ENCODE measurements around the gene NEK2. TPM values are rescaled to one million over a fixed set of nuclear protein-coding genes. Genes with fewer than 3 reads are reported as not detected.
"Not testable (repeated sequence)": the region's sequence is repeated elsewhere in the genome, so short reads cannot be mapped to it uniquely, and the experiment has no call there.

NEK2 gene
- total and polyA plus RNA-seq, 7 experiments from 2014 or later, result 0.11 to 26.5 (median 0.22) TPM; not detected in 2

DNA sequence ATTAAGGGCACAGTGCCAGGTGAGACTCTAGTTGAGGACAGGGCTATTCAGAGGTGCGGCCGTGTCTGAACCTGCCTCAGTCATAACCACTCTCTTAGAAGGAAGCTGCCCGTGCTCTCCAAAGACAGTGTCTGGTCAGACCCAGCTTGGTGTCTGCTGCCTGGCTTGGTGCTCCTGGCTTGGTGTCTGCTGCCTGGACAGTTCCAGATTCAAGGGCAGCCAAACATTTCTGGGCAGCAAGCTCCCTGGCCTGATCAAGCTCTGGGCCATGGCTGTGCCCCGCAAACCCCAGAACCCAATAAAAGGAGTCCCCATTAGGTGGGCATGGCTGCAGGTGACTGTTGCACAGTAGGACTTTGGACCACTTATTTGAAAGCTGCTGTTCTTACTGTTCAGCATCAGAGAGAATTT lies 27.7 kb downstream of the NEK2 start:
- H3K27ac Mint-ChIP-seq, result no peak overlapping the region
- H3K27me3 Mint-ChIP-seq, result peaks cover 0 to 21% (median 0%) of the 10 kb centered on the region in 5 donors
- ChIA-PET POLR2A (no interaction called here), CTCF (interaction anchor here (0.6 to 0.9 kb wide), 3 partner anchors 29 to 1242 kb away, joined by 3 to 4 read pairs (median 3); no protein-coding TSS in a partner anchor)
- no peak overlapping the region for H3K4me3 ChIP-seq (ENCODE audit: low read length)
- intact Hi-C loops (cut with micrococcal nuclease), result no loop called here
- H3K4me1 ChIP-seq (ENCODE audit: control insufficient read depth in 2 of 2, insufficient read depth in 2 of 2, low read length in 2 of 2), result no peaks in the 10 kb centered on the region
- no peak overlapping the region for H3K27ac ChIP-seq (ENCODE audit: low read depth, low read length)
- no peaks in the 10 kb centered on the region for H3K9me3 ChIP-seq (ENCODE audit: control insufficient read depth in 2 of 3, low read length in 3 of 3)
- no peaks in the 10 kb centered on the region for H3K36me3 ChIP-seq (ENCODE audit: control insufficient read depth in 2 of 3, insufficient read depth in 3 of 3, low read length in 3 of 3)
- peaks cover 0 to 2% (median 0%) of the 10 kb centered on the region in 11 donors for H3K9me3 Mint-ChIP-seq
- no peak overlapping the region for H3K4me3 Mint-ChIP-seq
- peaks cover 6 to 12% (median 10%) of the 10 kb centered on the region in 7 donors for H3K4me1 Mint-ChIP-seq
- DNase-seq (no peak), ATAC-seq (no peak)
- no peaks in the 10 kb centered on the region for H3K27me3 ChIP-seq (ENCODE audit: control insufficient read depth in 2 of 2, insufficient read depth in 2 of 2, low read length in 2 of 2)
- no peaks in the 10 kb centered on the region for H3K36me3 Mint-ChIP-seq

DNA sequence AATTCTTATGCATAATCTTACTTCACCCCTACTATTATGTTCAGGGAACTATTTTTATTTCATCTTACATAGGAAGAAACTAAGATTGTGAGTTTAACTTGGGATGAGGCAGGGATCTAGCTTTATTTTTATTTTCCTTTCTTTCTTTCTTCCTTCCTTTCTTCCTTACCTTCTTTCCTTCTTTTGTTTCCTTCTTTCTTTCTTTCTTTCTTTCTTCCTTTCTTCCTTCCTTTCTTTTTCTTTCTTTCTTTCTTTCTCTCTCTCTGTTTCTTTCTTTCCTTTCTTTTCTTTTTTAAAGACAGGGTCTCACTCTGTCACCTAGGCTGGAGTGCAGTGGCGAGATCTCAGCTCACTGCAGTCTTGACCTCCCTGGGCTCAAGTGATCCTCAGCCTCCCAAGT lies 28.9 kb downstream of the NEK2 start:
- ChIA-PET POLR2A (no interaction called here), CTCF (interaction anchor here (0.9 kb wide), 2 partner anchors 30 to 134 kb away, joined by 3 to 4 read pairs; no protein-coding TSS in a partner anchor)
- Histone ChIP-seq H3K36me3 (ENCODE audit: control insufficient read depth in 2 of 3, insufficient read depth in 3 of 3, low read length in 3 of 3) (no peaks in the 10 kb centered on the region), H3K4me3 (ENCODE audit: low read length) (no peak overlapping the region), H3K27ac (ENCODE audit: low read depth, low read length) (no peak overlapping the region), H3K9me3 (ENCODE audit: control insufficient read depth in 2 of 3, low read length in 3 of 3) (no peaks in the 10 kb centered on the region), H3K4me1 (ENCODE audit: control insufficient read depth in 2 of 2, insufficient read depth in 2 of 2, low read length in 2 of 2) (no peaks in the 10 kb centered on the region), H3K27me3 (ENCODE audit: control insufficient read depth in 2 of 2, insufficient read depth in 2 of 2, low read length in 2 of 2) (no peaks in the 10 kb centered on the region)
- intact Hi-C loops (cut with micrococcal nuclease), result no loop called here
- Mint-ChIP-seq H3K4me1 (peaks cover 6 to 12% (median 12%) of the 10 kb centered on the region in 7 donors), H3K9me3 (peaks cover 0 to 2% (median 0%) of the 10 kb centered on the region in 11 donors), H3K4me3 (no peak overlapping the region), H3K27ac (no peak overlapping the region), H3K27me3 (peaks cover 0 to 25% (median 0%) of the 10 kb centered on the region in 5 donors), H3K36me3 (no peaks in the 10 kb centered on the region)
- ATAC-seq, result no peak
- DNase-seq, result no peak

DNA sequence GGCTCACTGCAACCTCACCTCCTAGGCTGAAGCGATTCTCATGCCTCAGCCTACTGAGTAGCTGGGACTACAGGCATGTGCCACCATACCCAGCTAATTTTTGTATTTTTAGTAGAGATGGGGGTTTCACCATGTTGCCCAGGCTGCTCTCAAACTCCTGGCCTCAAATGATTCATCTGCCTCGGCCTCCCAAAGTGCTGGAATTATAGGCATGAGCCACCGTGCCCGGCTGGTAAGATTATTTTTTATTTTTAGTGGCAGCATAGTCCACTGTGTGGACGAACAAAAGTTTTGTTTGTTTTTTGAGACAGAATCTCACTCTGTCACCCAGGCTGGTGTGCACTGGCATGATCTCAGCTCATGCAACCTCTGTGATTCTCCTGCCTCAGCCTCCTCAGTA lies 29.8 kb downstream of the NEK2 start:
- H3K9me3 ChIP-seq (ENCODE audit: control insufficient read depth in 2 of 3, low read length in 3 of 3); H3K9me3 Mint-ChIP-seq; ATAC-seq; H3K27ac ChIP-seq (ENCODE audit: low read depth, low read length); H3K4me3 Mint-ChIP-seq; H3K36me3 ChIP-seq (ENCODE audit: control insufficient read depth in 2 of 3, insufficient read depth in 3 of 3, low read length in 3 of 3); H3K36me3 Mint-ChIP-seq; CTCF ChIA-PET; H3K4me3 ChIP-seq (ENCODE audit: low read length); POLR2A ChIA-PET; DNase-seq; H3K4me1 ChIP-seq (ENCODE audit: control insufficient read depth in 2 of 2, insufficient read depth in 2 of 2, low read length in 2 of 2); H3K27me3 ChIP-seq (ENCODE audit: control insufficient read depth in 2 of 2, insufficient read depth in 2 of 2, low read length in 2 of 2); intact Hi-C loops (cut with micrococcal nuclease); H3K27ac Mint-ChIP-seq: not testable (repeated sequence)
- H3K4me1 Mint-ChIP-seq, result peaks cover 6 to 12% (median 12%) of the 10 kb centered on the region in 7 donors
- peaks cover 0 to 20% (median 0%) of the 10 kb centered on the region in 5 donors for H3K27me3 Mint-ChIP-seq

DNA sequence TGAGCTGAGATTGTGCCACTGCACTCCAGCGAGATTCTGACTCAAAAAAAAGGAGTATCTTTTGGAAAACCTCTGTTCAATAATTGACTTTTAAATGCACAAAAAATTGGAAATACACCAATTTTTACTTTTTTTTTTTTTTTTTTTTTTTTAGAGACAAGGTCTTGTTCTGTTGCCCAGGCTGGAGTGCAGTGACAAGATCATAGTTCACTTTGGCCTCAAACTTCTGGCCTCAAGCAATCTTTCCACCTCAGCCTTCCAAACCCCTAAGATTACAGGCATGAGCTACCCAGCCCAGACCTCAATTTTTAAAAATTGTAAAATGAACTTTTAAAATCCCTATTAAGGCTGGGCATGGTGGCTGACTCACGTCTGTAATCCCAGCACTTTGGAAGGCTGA lies 30.8 kb downstream of the NEK2 start:
- ChIA-PET POLR2A (no interaction called here), CTCF (no interaction called here)
- Mint-ChIP-seq H3K36me3 (no peaks in the 10 kb centered on the region), H3K9me3 (no peaks in the 10 kb centered on the region), H3K4me3 (no peak overlapping the region), H3K27ac (no peak overlapping the region), H3K27me3 (peaks cover 0 to 20% (median 0%) of the 10 kb centered on the region in 5 donors), H3K4me1 (peaks cover 6 to 12% (median 12%) of the 10 kb centered on the region in 7 donors)
- intact Hi-C loops (cut with micrococcal nuclease), result no loop called here
- Histone ChIP-seq H3K9me3 (ENCODE audit: control insufficient read depth in 2 of 3, low read length in 3 of 3) (no peaks in the 10 kb centered on the region), H3K4me1 (ENCODE audit: control insufficient read depth in 2 of 2, insufficient read depth in 2 of 2, low read length in 2 of 2) (no peaks in the 10 kb centered on the region), H3K27me3 (ENCODE audit: control insufficient read depth in 2 of 2, insufficient read depth in 2 of 2, low read length in 2 of 2) (no peaks in the 10 kb centered on the region), H3K4me3 (ENCODE audit: low read length) (no peak overlapping the region), H3K27ac (ENCODE audit: low read depth, low read length) (no peak overlapping the region), H3K36me3 (ENCODE audit: control insufficient read depth in 2 of 3, insufficient read depth in 3 of 3, low read length in 3 of 3) (no peaks in the 10 kb centered on the region)
- ATAC-seq, result no peak
- no peak for DNase-seq

DNA sequence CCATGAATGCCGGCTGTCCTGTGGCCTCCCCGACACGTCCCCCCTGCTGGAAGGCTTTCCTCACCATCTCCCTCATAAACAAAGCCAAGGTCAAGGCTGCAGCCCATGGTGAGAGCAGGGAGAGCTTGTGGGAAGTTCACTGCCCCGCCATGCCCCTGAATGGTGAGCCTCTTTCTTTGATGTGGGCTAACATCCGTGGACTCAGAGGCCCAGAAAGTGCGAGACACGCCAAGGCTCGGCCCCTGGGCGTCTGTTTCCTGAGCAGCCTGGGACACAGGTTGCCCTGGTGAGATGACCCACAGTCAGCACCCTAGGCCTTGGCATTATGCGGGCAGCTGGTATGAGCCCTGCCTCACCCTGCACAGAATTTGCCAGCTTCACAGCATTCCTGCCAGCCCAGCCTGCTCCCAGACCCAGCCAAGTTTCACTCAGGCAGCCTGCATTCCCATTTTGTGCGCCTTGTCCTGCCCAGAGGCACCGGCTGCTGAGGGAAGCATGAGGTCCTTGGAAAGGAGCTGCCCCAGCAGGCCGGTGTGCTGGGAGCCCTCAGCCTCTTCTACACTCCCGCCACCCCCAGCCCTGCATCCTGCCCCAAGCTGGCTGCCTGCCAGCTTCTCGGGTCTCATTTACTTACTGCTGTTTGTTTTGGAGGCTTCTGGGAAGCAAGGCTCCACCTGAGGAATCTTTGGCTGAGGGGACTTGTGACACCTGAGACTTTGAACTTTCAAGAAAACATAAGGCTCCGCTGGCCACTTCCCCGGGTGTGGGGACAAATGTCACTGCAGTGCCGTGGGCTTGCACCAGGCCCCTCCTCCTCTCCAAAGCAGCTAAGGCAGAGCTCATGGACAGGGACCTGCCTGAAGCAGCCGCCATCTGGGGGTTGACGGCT lies 31.9 kb downstream of the NEK2 start:
- H3K27me3 Mint-ChIP-seq, result peaks cover 0 to 20% (median 0%) of the 10 kb centered on the region in 5 donors
- no peaks in the 10 kb centered on the region for H3K27me3 ChIP-seq (ENCODE audit: control insufficient read depth in 2 of 2, insufficient read depth in 2 of 2, low read length in 2 of 2)
- H3K4me3 Mint-ChIP-seq, result peak overlapping the region in 8 of 10 donors; percentile 25 to 73 (median 33)
- no peaks in the 10 kb centered on the region for H3K9me3 Mint-ChIP-seq
- peaks cover 6 to 12% (median 12%) of the 10 kb centered on the region in 7 donors for H3K4me1 Mint-ChIP-seq
- no peak overlapping the region for H3K27ac ChIP-seq (ENCODE audit: low read depth, low read length)
- H3K27ac Mint-ChIP-seq, result peak overlapping the region in 1 of 9 donors; percentile 59
- POLR2A ChIA-PET, result interaction anchor here (1.2 kb wide), 1 partner anchor 10 kb away, joined by 3 read pairs; no protein-coding TSS in a partner anchor
- intact Hi-C loops (cut with micrococcal nuclease), result no loop called here
- no peaks in the 10 kb centered on the region for H3K9me3 ChIP-seq (ENCODE audit: control insufficient read depth in 2 of 3, low read length in 3 of 3)
- no peak overlapping the region for H3K4me3 ChIP-seq (ENCODE audit: low read length)
- ATAC-seq (peak; percentile 36), DNase-seq (peak in 6 of 9 donors; percentile 18 to 52 (median 35))
- H3K36me3 ChIP-seq (ENCODE audit: control insufficient read depth in 2 of 3, insufficient read depth in 3 of 3, low read length in 3 of 3), result no peaks in the 10 kb centered on the region
- no peaks in the 10 kb centered on the region for H3K4me1 ChIP-seq (ENCODE audit: control insufficient read depth in 2 of 2, insufficient read depth in 2 of 2, low read length in 2 of 2)
- CTCF ChIA-PET, result interaction anchor here (0.6 to 1.9 kb wide), 4 partner anchors 10 to 700 kb away, joined by 3 to 4 read pairs (median 4); no protein-coding TSS in a partner anchor
- H3K36me3 Mint-ChIP-seq, result no peaks in the 10 kb centered on the region

DNA sequence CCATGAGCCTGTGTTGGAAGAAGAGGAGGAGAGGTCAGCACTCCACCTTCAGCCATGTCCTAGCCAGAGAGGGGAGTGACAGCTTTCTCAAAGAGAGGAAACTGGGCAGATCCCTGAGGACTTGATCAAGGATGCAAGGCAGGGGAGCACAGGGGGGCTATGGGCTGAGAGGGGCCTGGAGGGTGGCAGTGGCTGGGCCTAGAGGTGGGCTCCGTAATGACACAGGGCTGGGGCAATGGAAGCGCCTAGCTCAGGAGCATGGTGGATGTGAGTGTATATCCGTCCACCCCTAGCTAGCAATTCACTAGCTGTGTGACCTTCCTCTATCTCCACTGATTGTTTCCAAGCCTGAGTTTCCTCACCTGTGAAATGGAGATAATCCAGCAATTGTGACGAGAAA lies 32.6 kb downstream of the NEK2 start:
- Mint-ChIP-seq H3K4me3 (peak overlapping the region in 1 of 10 donors; percentile 35), H3K4me1 (peaks cover 6 to 12% (median 12%) of the 10 kb centered on the region in 7 donors), H3K36me3 (no peaks in the 10 kb centered on the region), H3K27ac (peak overlapping the region in 1 of 9 donors; percentile 56), H3K9me3 (no peaks in the 10 kb centered on the region), H3K27me3 (peaks cover 0 to 20% (median 0%) of the 10 kb centered on the region in 5 donors)
- H3K36me3 ChIP-seq (ENCODE audit: control insufficient read depth in 2 of 3, insufficient read depth in 3 of 3, low read length in 3 of 3), result no peaks in the 10 kb centered on the region
- peak in 1 of 9 donors; percentile 10 for DNase-seq
- ChIA-PET CTCF (interaction anchor here (0.6 to 1.9 kb wide), 4 partner anchors 10 to 701 kb away, joined by 3 to 4 read pairs (median 4); no protein-coding TSS in a partner anchor), POLR2A (interaction anchor here (1.2 kb wide), 1 partner anchor 9 kb away, joined by 3 read pairs; no protein-coding TSS in a partner anchor)
- intact Hi-C loops (cut with micrococcal nuclease), result no loop called here
- H3K27ac ChIP-seq (ENCODE audit: low read depth, low read length), result no peak overlapping the region
- no peaks in the 10 kb centered on the region for H3K27me3 ChIP-seq (ENCODE audit: control insufficient read depth in 2 of 2, insufficient read depth in 2 of 2, low read length in 2 of 2)
- H3K4me1 ChIP-seq (ENCODE audit: control insufficient read depth in 2 of 2, insufficient read depth in 2 of 2, low read length in 2 of 2), result no peaks in the 10 kb centered on the region
- no peak for ATAC-seq
- no peaks in the 10 kb centered on the region for H3K9me3 ChIP-seq (ENCODE audit: control insufficient read depth in 2 of 3, low read length in 3 of 3)
- no peak overlapping the region for H3K4me3 ChIP-seq (ENCODE audit: low read length)

All from naive thymus-derived CD4-positive, alpha-beta T cell (primary cell).